Body of pancreas (tissue), 4 donors: ENCODE measurements around the gene PFKL. TPM values are rescaled to one million over a fixed set of nuclear protein-coding genes. Genes with fewer than 3 reads are reported as not detected.

Source experiments
- ATAC-seq: fragments of 150-250 bp; one replicate; pipeline ENCODE4 v1.9.1; 2016
- DNase-seq, 4 donors: peaks; one replicate each; pipeline ENCODE4 v3.0.0-alpha.2; 2019
- H3K27ac ChIP-seq, 4 donors: fragments of 200-600 bp; sonication (generic); 1 replicate in 3 of 4; 2 replicates in 1 of 4; pipeline versions ENCODE4 v1.5.1 to v1.6.1; 2016 to 2019; ENCODE audit warnings: mild to moderate bottlenecking in 1 of 4, mixed read lengths in 1 of 4, moderate library complexity in 1 of 4
- H3K27me3 ChIP-seq, 2 donors: fragments of 200-600 bp; sonication (generic); one replicate each; pipeline ENCODE4 v1.6.0; 2016; ENCODE audit warnings: mild to moderate bottlenecking in 1 of 2
- H3K36me3 ChIP-seq, 2 donors: fragments of 200-600 bp; sonication (generic); replicated peaks in 1 of 2; 2 replicates each; pipeline ENCODE4 v1.5.1; 2016; ENCODE audit warnings: low read depth in 2 of 2; ENCODE audit not compliant: insufficient read depth in 1 of 2
- H3K4me1 ChIP-seq: fragments of 200-600 bp; sonication (generic); one replicate; pipeline ENCODE4 v1.6.0; 2016
- H3K4me3 ChIP-seq, 2 donors: fragments of 200-600 bp; sonication (generic); 1 replicate in 1 of 2; 2 replicates in 1 of 2; pipeline ENCODE4 v1.5.1; 2016 to 2019
- H3K9me3 ChIP-seq, 3 donors: fragments of 200-600 bp; sonication (generic); 1 replicate in 2 of 3; 2 replicates in 1 of 3; pipeline ENCODE4 v1.5.1; 2016
- CTCF ChIP-seq, 7 experiments: fragments of 450-650 bp in 4 of 7; fragments of 200-600 bp in 3 of 7; sonication (generic) in 3 of 7; IDR thresholded peaks; one replicate each; pipeline ENCODE4 v1.5.1; 2016 to 2019; ENCODE audit warnings: antibody characterized with exemption in 7 of 7
- POLR2A ChIP-seq, 3 donors: fragments of 450-650 bp; IDR thresholded peaks; one replicate each; pipeline ENCODE4 v1.6.1; 2016; ENCODE audit warnings: antibody characterized with exemption in 3 of 3, mild to moderate bottlenecking in 2 of 3
- WGBS, 2 donors: methylation state at CpG; one replicate each; pipeline ENCODE4 v1.1.5; 2017; 5-methylcytosine and 5-hydroxymethylcytosine counted together
- intact Hi-C: fragments of 100-400 bp; cut with DNase I; formaldehyde crosslinking; loops from one replicate; pipeline ENCODE4 v1.15.1; 2023
- total RNA-seq, 2 donors: library from RNA; depleted of rRNA; stranded (reverse); fragments of >200 nt; gene quantifications; one replicate each; pipeline ENCODE4 v1.1.0, GENCODE V29; 2016

PFKL gene
- total RNA-seq, 2 donors from 2014 or later: 56.8 to 104 TPM

- TF ChIP-seq POLR2A (IDR thresholded peaks at IDR 0.05) (no peak), CTCF (IDR thresholded peaks at IDR 0.05) (peak in 1 of 7 experiments; percentile 5)
- Histone ChIP-seq H3K4me1 (peaks cover 9% of the 10 kb centered on the region), H3K36me3 (no peaks in the 10 kb centered on the region), H3K27ac (no peak overlapping the region), H3K9me3 (no peaks in the 10 kb centered on the region), H3K27me3 (no peaks in the 10 kb centered on the region), H3K4me3 (no peak overlapping the region)
- ATAC-seq (no peak), DNase-seq (no peak)
- intact Hi-C loops: no loop called here
- WGBS, 2 donors: 33 to 56% methylated on average over 18 to 29 of the region's 35 CpGs
Observed at GRCh38 chr21:44368711-44369446, 69.0 kb downstream of the PFKL start.

GRCh38 chr21:44370027-44370735 lies 70.3 kb downstream of the PFKL start:
- intact Hi-C loops: no loop called here
- Histone ChIP-seq H3K27ac (no peak overlapping the region), H3K4me1 (peaks cover 9% of the 10 kb centered on the region), H3K9me3 (no peaks in the 10 kb centered on the region), H3K4me3 (no peak overlapping the region), H3K27me3 (no peaks in the 10 kb centered on the region), H3K36me3 (no peaks in the 10 kb centered on the region)
- ATAC-seq (peak; percentile 33), DNase-seq (peak in 3 of 4 donors; percentile 31 to 57 (median 32))
- no peak for TF ChIP-seq CTCF (IDR thresholded peaks at IDR 0.05)
- no peak for TF ChIP-seq POLR2A (IDR thresholded peaks at IDR 0.05)
- WGBS, 2 donors: 10 to 16% methylated on average over 15 to 29 of the region's 29 CpGs

DNA sequence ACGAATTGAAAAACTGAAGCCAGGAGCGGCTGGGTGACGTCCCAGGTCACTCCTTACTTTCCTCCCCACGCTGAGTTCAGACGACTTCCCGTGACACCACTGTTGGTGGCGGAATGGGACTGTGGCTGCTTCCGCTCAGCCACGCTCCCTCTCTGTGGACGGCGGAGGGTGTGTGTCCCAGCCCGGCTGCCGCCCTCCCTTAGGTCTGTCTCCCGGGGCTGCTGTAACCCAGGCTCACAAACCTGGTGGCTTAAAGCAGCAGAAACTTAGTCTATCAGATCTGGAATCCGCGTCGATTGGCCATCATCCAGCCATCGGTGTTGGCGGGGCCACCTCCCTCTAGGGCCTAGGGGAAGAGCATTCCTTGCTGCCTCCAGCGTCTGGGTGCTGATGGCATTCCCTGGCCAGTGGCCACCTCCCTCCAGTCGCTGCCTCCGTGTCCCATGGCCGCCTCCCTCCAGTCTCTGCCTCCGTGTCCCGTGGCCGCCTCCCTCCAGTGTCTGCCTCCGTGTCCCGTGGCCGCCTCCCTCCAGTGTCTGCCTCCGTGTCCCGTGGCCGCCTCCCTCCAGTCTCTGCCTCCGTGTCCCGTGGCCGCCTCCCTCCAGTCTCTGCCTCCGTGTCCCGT lies 71.0 kb downstream of the PFKL start:
- Histone ChIP-seq H3K4me1 (peaks cover 9% of the 10 kb centered on the region), H3K27me3 (no peaks in the 10 kb centered on the region), H3K36me3 (no peaks in the 10 kb centered on the region), H3K27ac (no peak overlapping the region), H3K4me3 (no peak overlapping the region), H3K9me3 (no peaks in the 10 kb centered on the region)
- DNase-seq (no peak), ATAC-seq (no peak)
- 76 to 77% methylated on average over 28 to 29 of the region's 37 CpGs for WGBS, 2 donors
- intact Hi-C loops: no loop called here
- no peak for TF ChIP-seq CTCF (IDR thresholded peaks at IDR 0.05)
- TF ChIP-seq POLR2A (IDR thresholded peaks at IDR 0.05): no peak

DNA sequence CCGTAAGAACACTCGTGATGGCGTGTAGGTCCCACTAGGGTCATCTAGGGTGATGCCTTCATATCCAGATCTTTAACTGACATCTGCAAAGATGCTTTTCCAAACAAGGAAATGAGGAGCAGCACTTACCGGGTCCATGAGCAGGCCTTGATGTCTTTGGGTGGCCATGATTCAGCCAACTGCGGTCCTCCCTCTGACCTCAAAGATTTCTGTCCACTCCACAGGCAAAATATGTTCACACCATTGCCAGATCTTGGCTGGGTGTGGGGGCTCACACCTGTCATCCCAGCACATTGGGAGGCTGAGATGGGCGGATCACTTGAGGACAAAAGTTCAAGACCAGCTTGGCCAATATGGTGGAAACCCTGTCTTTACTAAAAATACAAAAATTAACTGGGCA lies 71.7 kb downstream of the PFKL start:
- H3K4me3 ChIP-seq: no peak overlapping the region
- no peaks in the 10 kb centered on the region for H3K27me3 ChIP-seq
- 81 to 88% methylated on average over 6 of the region's 6 CpGs for WGBS, 2 donors
- intact Hi-C loops: no loop called here
- ATAC-seq (no peak), DNase-seq (no peak)
- peaks cover 9% of the 10 kb centered on the region for H3K4me1 ChIP-seq
- no peaks in the 10 kb centered on the region for H3K36me3 ChIP-seq
- no peak overlapping the region for H3K27ac ChIP-seq
- no peaks in the 10 kb centered on the region for H3K9me3 ChIP-seq
- TF ChIP-seq CTCF (IDR thresholded peaks at IDR 0.05): no peak
